IMR-90 (cell line): Measurements from ENCODE around the gene B4GALNT2. TPM values are rescaled to one million over a fixed set of nuclear protein-coding genes. Genes with fewer than 3 reads are reported as not detected.
A peak's percentile ranks its signal among the peaks of the same experiment; 100 is the strongest.
"Not testable (repeated sequence)": the region's sequence is repeated elsewhere in the genome, so short reads cannot be mapped to it uniquely, and the experiment has no call there.

Experiments used
- ATAC-seq: fragments of 200-7000 bp; cut with Tn5 transposase; 2 replicates; pipeline ENCODE4 v1.9.1; 2020; ENCODE audit warnings: low read depth, mild to moderate bottlenecking, moderate library complexity
- BruUV-seq: library from RNA; stranded (reverse); fragments of 400-500 nt; replicated peaks from 2 replicates; lab custom pipeline; 2021; lab: Mats Ljungman, UMichigan
- CTCF ChIA-PET: fragments of 300-600 bp; formaldehyde crosslinking; extraction: SDS; loops from one replicate; lab custom pipeline; 2021; ENCODE audit warnings: antibody characterized with exemption; lab: Yijun Ruan, JAX
- POLR2A ChIA-PET: fragments of 300-600 bp; sonication (Branson Sonifier 250); formaldehyde crosslinking; loops from one replicate; lab custom pipeline; 2022; ENCODE audit warnings: antibody characterized with exemption; ENCODE audit not compliant: unreplicated experiment; lab: Charles Lee
- DNase-seq: peaks from one replicate; pipeline ENCODE4 v3.0.0; 2013
- H2AFZ ChIP-seq: replicated peaks from 2 replicates; pipeline ENCODE3; 2013; ENCODE audit warnings: low read length, mild to moderate bottlenecking; ENCODE audit not compliant: poor library complexity
- H2AK5ac ChIP-seq: 2 replicates; pipeline ENCODE4 v1.6.1; 2013; ENCODE audit warnings: low read depth, low read length, inconsistent platforms
- H2AK9ac ChIP-seq: replicated peaks from 2 replicates; pipeline ENCODE3; 2013; ENCODE audit warnings: mild to moderate bottlenecking, low read depth, low read length, moderate library complexity; ENCODE audit not compliant: poor library complexity
- H2BK120ac ChIP-seq: 2 replicates; pipeline ENCODE4 v1.6.1; 2013; ENCODE audit warnings: low read depth, low read length, inconsistent platforms
- H2BK15ac ChIP-seq: 3 replicates; pipeline ENCODE4 v1.6.1; 2013; ENCODE audit warnings: low read depth, low read length, inconsistent platforms
- H2BK20ac ChIP-seq: 2 replicates; pipeline ENCODE4 v1.6.1; 2013; ENCODE audit warnings: low read depth, mild to moderate bottlenecking, inconsistent platforms, low read length, moderate library complexity
- H2BK5ac ChIP-seq: 2 replicates; pipeline ENCODE4 v1.6.1; 2013; ENCODE audit warnings: mild to moderate bottlenecking, low read depth, low read length, inconsistent platforms; ENCODE audit not compliant: poor library complexity, severe bottlenecking
- H3K14ac ChIP-seq: replicated peaks from 2 replicates; pipeline ENCODE4 v1.6.1; 2013; ENCODE audit warnings: low read depth, low read length, inconsistent platforms
- H3K18ac ChIP-seq: 2 replicates; pipeline ENCODE4 v1.6.1; 2013; ENCODE audit warnings: low read depth, low read length, control low read depth
- H3K23ac ChIP-seq: 2 replicates; pipeline ENCODE4 v1.6.1; 2013; ENCODE audit warnings: low read depth, low read length, inconsistent platforms
- H3K27ac ChIP-seq: 2 replicates; pipeline ENCODE4 v1.5.1; 2013; ENCODE audit warnings: mild to moderate bottlenecking, control low read depth, low read length; ENCODE audit not compliant: insufficient read depth
- H3K27me3 ChIP-seq: 2 replicates; pipeline ENCODE4 v1.6.1; 2013; ENCODE audit warnings: low read length; ENCODE audit not compliant: control insufficient read depth, insufficient read depth
- H3K36me3 ChIP-seq: 2 replicates; pipeline ENCODE4 v1.6.1; 2013; ENCODE audit warnings: low read length, mixed read lengths; ENCODE audit not compliant: control insufficient read depth, insufficient read depth
- H3K4ac ChIP-seq: 2 replicates; pipeline ENCODE4 v1.6.1; 2013; ENCODE audit warnings: low read depth, low read length, inconsistent platforms
- H3K4me1 ChIP-seq: 2 replicates; pipeline ENCODE4 v1.6.1; 2013; ENCODE audit warnings: low read length, mixed read lengths; ENCODE audit not compliant: control insufficient read depth, insufficient read depth
- H3K4me2 ChIP-seq: 2 replicates; pipeline ENCODE4 v1.6.1; 2013; ENCODE audit warnings: low read depth, mild to moderate bottlenecking, control low read depth, low read length, moderate library complexity
- H3K4me3 ChIP-seq: 2 replicates; pipeline ENCODE4 v1.5.1; 2013; ENCODE audit warnings: low read depth, mild to moderate bottlenecking, control low read depth, low read length, moderate library complexity; ENCODE audit not compliant: insufficient read depth
- H3K56ac ChIP-seq: 2 replicates; pipeline ENCODE4 v1.6.1; 2013; ENCODE audit warnings: low read length, inconsistent platforms; ENCODE audit not compliant: insufficient read depth; ENCODE audit errors: extremely low read depth
- H3K79me1 ChIP-seq, 2 experiments: 2 replicates each; pipeline ENCODE4 v1.6.1; 2013; ENCODE audit warnings: low read length in 2 of 2, inconsistent platforms in 1 of 2, low read depth in 1 of 2
- H3K9ac ChIP-seq: 2 replicates; pipeline ENCODE4 v1.6.1; 2013; ENCODE audit warnings: low read depth, low read length, control low read depth
- H3K9me1 ChIP-seq: 2 replicates; pipeline ENCODE4 v1.6.1; 2013; ENCODE audit warnings: low read length, inconsistent platforms; ENCODE audit not compliant: insufficient read depth
- H3K9me3 ChIP-seq: 2 replicates; pipeline ENCODE4 v1.6.1; 2013; ENCODE audit warnings: low read length; ENCODE audit not compliant: control insufficient read depth, insufficient read depth
- H4K20me1 ChIP-seq: 2 replicates; pipeline ENCODE4 v1.6.1; 2013; ENCODE audit warnings: low read length, inconsistent platforms; ENCODE audit not compliant: insufficient read depth
- H4K5ac ChIP-seq: 2 replicates; pipeline ENCODE4 v1.6.1; 2013; ENCODE audit warnings: mild to moderate bottlenecking, low read depth, low read length, control low read depth
- H4K8ac ChIP-seq, 2 experiments: 2 replicates each; pipeline ENCODE4 v1.6.1; 2013; ENCODE audit warnings: low read depth in 2 of 2, low read length in 2 of 2, control low read depth in 1 of 2, inconsistent platforms in 1 of 2
- H4K91ac ChIP-seq: 2 replicates; pipeline ENCODE4 v1.6.1; 2013; ENCODE audit warnings: low read depth, low read length, inconsistent platforms; ENCODE audit not compliant: insufficient read depth
- BHLHE40 ChIP-seq: fragments of 150-350 bp; IDR thresholded peaks from 2 replicates; pipeline ENCODE4 v1.6.1; 2016; ENCODE audit warnings: mild to moderate bottlenecking, low read depth, low read length
- CEBPB ChIP-seq: IDR thresholded peaks from 2 replicates; pipeline ENCODE4 v1.6.1; 2012; ENCODE audit warnings: low read depth, low read length, improper control_type of control experiment
- CHD1 ChIP-seq: IDR thresholded peaks from 2 replicates; pipeline ENCODE4 v1.6.1; 2012; ENCODE audit warnings: low read depth, low read length, improper control_type of control experiment
- FOS ChIP-seq: fragments of 150-350 bp; IDR thresholded peaks from 2 replicates; pipeline ENCODE4 v1.6.1; 2016; ENCODE audit warnings: low read depth, low read length
- MAFK ChIP-seq: IDR thresholded peaks from 2 replicates; pipeline ENCODE4 v1.6.1; 2012; ENCODE audit warnings: low read depth, low read length, improper control_type of control experiment
- MAZ ChIP-seq: IDR thresholded peaks from 2 replicates; pipeline ENCODE4 v1.6.1; 2012; ENCODE audit warnings: low read depth, mild to moderate bottlenecking, low read length, improper control_type of control experiment, moderate library complexity, borderline replicate concordance
- RCOR1 ChIP-seq: IDR thresholded peaks from 2 replicates; pipeline ENCODE4 v1.6.1; 2012; ENCODE audit warnings: mild to moderate bottlenecking, low read length, improper control_type of control experiment; ENCODE audit not compliant: insufficient replicate concordance
- RFX5 ChIP-seq: IDR thresholded peaks from 2 replicates; pipeline ENCODE4 v1.8.0; 2012; ENCODE audit warnings: low read depth, mild to moderate bottlenecking, low read length, moderate library complexity
- WGBS, 2 experiments: methylation state at CpG; one replicate each; pipeline versions ENCODE4 v1.1.5 to v1.1.7; 2013; ENCODE audit warnings: missing lambda C conversion rate in 2 of 2; ENCODE audit not compliant: insufficient read length in 1 of 2; ENCODE audit errors: extremely low coverage in 2 of 2; 5-methylcytosine and 5-hydroxymethylcytosine counted together
- dilution Hi-C: fragments of 300-500 bp; cut with HindIII; formaldehyde crosslinking; loops from one replicate; pipeline ENCODE4 v1.14.3; 2018; ENCODE audit warnings: low sequenced_read_pairs; ENCODE audit not compliant: unreplicated experiment
- in situ Hi-C: fragments of 300-500 bp; cut with MboI; formaldehyde crosslinking; loops from 3 replicates; pipeline ENCODE4 v1.14.3; 2019; ENCODE audit warnings: low sequenced_read_pairs, inconsistent platforms, mixed read lengths
- intact Hi-C: fragments of 100-400 bp; cut with micrococcal nuclease; formaldehyde crosslinking; loops from 2 replicates; pipeline ENCODE4 v1.10.0; 2022
- polyA plus RNA-seq, 3 experiments: library from polyadenylated mRNA; depleted of rRNA; stranded (reverse); fragments of >200 nt; gene quantifications; 2 replicates each; pipeline ENCODE4 v1.2.3, GENCODE V29; 2012; ENCODE audit warnings: low replicate concordance in 1 of 3
- total RNA-seq: library from RNA; depleted of rRNA; stranded (reverse); fragments of >200 nt; gene quantifications from 2 replicates; pipeline ENCODE4 v1.2.3, GENCODE V29; 2012
- TF ChIP-seq, protein P1 (sequence below): fragments of 150-350 bp; IDR thresholded peaks from 2 replicates; pipeline ENCODE4 v1.6.1; 2016; ENCODE audit warnings: low read depth, mild to moderate bottlenecking, low read length, moderate library complexity, borderline replicate concordance

B4GALNT2 gene
- total and polyA plus RNA-seq, 2 of the 4 experiments (the other 2 are of a cell fraction) = not detected

DNA sequence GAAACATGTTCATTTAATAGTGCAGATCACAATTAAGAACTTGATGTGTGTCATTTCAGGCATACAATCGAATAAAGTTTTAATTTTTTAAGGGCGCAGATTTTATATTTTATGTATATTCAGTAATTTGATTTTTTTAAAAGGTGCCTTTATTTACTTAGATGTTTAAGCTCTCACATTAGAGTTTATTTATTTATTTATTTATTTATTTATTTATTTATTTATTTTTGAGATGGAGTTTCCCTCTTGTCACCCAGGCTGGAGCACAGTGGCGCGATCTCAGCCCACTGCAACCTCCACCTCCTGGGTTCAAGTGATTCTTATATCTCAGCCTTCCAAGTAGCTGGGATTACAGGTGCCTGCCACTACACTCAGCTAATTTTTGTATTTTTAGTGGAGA lies 3.8 kb downstream of the B4GALNT2 start:
- Histone ChIP-seq H3K18ac (no peak overlapping the region), H2AFZ (no peak overlapping the region), H2BK120ac (no peak overlapping the region), H3K4me3 (no peak overlapping the region), H3K4me1 (no peaks in the 10 kb centered on the region), H3K9ac (no peak overlapping the region), H3K56ac (no peak overlapping the region), H3K36me3 (no peaks in the 10 kb centered on the region), H4K91ac (no peak overlapping the region), H3K27me3 (peaks cover 17% of the 10 kb centered on the region), H4K20me1 (no peaks in the 10 kb centered on the region), H3K4ac (no peak overlapping the region), H2AK5ac (no peak overlapping the region), H2BK15ac (no peak overlapping the region), H2BK5ac (no peak overlapping the region), H2AK9ac (no peak overlapping the region), H3K14ac (no peak overlapping the region), H4K8ac (no peak overlapping the region), H3K4me2 (no peak overlapping the region), H2BK20ac (no peak overlapping the region), H3K23ac (no peak overlapping the region), H3K79me1 (no peaks in the 10 kb centered on the region), H3K27ac (no peak overlapping the region), H3K9me1 (0 out of 2 replicates have a peak, but pooled peaks cover 5% of the 10 kb centered on the region), H3K9me3 (no peaks in the 10 kb centered on the region), H4K5ac (no peak overlapping the region)
- POLR2A ChIA-PET = no interaction called here
- intact Hi-C loops (no loop called here), in situ Hi-C loops (no loop called here), dilution Hi-C loops (no loop called here)
- ATAC-seq (no peak), DNase-seq (no peak)
- no CpG with 5 or more reads among the region's 4 CpGs for whole genome bisulfite sequencing, 2 experiments
- CTCF ChIA-PET = interaction anchor here (1.1 kb wide), 1 partner anchor 117 kb away, joined by 5 read pairs; no protein-coding TSS in a partner anchor
- TF ChIP-seq CHD1 (no peak), MAFK (no peak), RFX5 (no peak), BHLHE40 (no peak), CEBPB (no peak), RCOR1 (no peak), FOS (no peak), MAZ (no peak)
- TF ChIP-seq, protein P1, sequence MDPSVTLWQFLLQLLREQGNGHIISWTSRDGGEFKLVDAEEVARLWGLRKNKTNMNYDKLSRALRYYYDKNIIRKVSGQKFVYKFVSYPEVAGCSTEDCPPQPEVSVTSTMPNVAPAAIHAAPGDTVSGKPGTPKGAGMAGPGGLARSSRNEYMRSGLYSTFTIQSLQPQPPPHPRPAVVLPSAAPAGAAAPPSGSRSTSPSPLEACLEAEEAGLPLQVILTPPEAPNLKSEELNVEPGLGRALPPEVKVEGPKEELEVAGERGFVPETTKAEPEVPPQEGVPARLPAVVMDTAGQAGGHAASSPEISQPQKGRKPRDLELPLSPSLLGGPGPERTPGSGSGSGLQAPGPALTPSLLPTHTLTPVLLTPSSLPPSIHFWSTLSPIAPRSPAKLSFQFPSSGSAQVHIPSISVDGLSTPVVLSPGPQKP = no peak
- BruUV-seq = no TSS peak

DNA sequence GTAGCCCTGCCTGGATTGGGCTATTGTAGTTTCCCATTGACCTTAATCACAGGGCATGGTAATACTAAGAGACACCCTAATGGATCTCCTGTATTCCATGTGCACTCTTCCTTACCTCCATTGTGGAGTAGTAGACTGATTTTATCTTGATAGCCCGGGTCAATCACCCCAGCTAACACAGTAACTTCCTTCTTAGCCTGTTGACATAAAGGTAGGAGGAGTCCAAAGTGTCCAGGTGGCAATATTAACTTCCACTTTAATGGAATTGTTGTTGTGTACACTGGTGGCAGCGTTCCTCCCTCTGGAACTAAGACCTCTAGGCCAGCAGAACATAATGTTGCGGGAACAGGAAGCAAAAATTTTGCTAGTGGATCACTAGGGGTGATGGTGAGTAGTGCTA lies 13.1 kb downstream of the B4GALNT2 start:
- H3K4me2 ChIP-seq, H3K27me3 ChIP-seq, H3K27ac ChIP-seq, H3K9me3 ChIP-seq, BruUV-seq, POLR2A ChIA-PET, H3K56ac ChIP-seq, DNase-seq, H3K9ac ChIP-seq, H3K23ac ChIP-seq, H3K4me1 ChIP-seq, H3K36me3 ChIP-seq, in situ Hi-C loops, intact Hi-C loops, H4K20me1 ChIP-seq, H4K5ac ChIP-seq, H3K18ac ChIP-seq, H3K79me1 ChIP-seq, H2AFZ ChIP-seq, ATAC-seq, CTCF ChIA-PET, dilution Hi-C loops, H2AK9ac ChIP-seq, H3K4me3 ChIP-seq: not testable (repeated sequence)
- Histone ChIP-seq H2BK5ac (peak overlapping the region; percentile 100), H3K14ac (peak overlapping the region; percentile 96), H2BK120ac (peak overlapping the region; percentile 100), H4K91ac (peak overlapping the region; percentile 87; the same call in 1 of the 2 replicates), H2BK20ac (peak overlapping the region; percentile 100), H4K8ac (peak overlapping the region; percentile 58 to 94; a peak in 3 of 4 replicates), H2BK15ac (peak overlapping the region; percentile 96; the same call in 1 of the 3 replicates), H3K9me1 (peaks cover 29% of the 10 kb centered on the region), H2AK5ac (peak overlapping the region; percentile 96; the same call in 1 of the 2 replicates), H3K4ac (peak overlapping the region; percentile 98)
- no CpG with 5 or more reads among the region's 3 CpGs for WGBS, 2 experiments
